ENCODE results near the gene PRDM16.

GRCh38 chr1:3087049-3087448 lies 18.0 kb downstream of the PRDM16 start:
- TF ChIP-seq POLR2A (IDR thresholded peaks at IDR 0.05) = no peak
- no peak for TF ChIP-seq CTCF (IDR thresholded peaks at IDR 0.05)
- TF ChIP-seq POLR2AphosphoS5 (IDR thresholded peaks at IDR 0.05) = no peak
- no peak for TF ChIP-seq EP300 (IDR thresholded peaks at IDR 0.05; ENCODE audit: low read depth)
